ENCODE measurements around the gene TMOD2. TPM values are rescaled to one million over a fixed set of nuclear protein-coding genes. Genes with fewer than 3 reads are reported as not detected.

TMOD2 gene
- total RNA-seq, 1 experiment from 2014 or later, result 4.8 TPM

GRCh38 chr15:51818150-51818549 lies 66.8 kb downstream of the TMOD2 start:
- DNase-seq (ENCODE audit: low read depth), result peak; percentile 52

- DNase-seq (ENCODE audit: low read depth), result peak; percentile 13
Measured at GRCh38 chr15:51825698-51826097, 74.3 kb downstream of the TMOD2 start.

- DNase-seq (ENCODE audit: low read depth), result peak; percentile 17
Measured at GRCh38 chr15:51828621-51829375, 77.4 kb downstream of the TMOD2 start.

GRCh38 chr15:51829376-51830275 lies 78.2 kb downstream of the TMOD2 start, which contains the start of gene TMOD3:
TSS of gene TMOD3 (plus strand) at chr15:51829653. CDS start at chr15:51862885, 33,232 bp downstream.
- peak; percentile 86 for DNase-seq (ENCODE audit: low read depth)

GRCh38 chr15:51830276-51830806 lies 78.9 kb downstream of the TMOD2 start:
- peak; percentile 60 for DNase-seq (ENCODE audit: low read depth)

GRCh38 chr15:51833772-51834171 lies 82.4 kb downstream of the TMOD2 start:
- no peak for DNase-seq (ENCODE audit: low read depth)

GRCh38 chr15:51837792-51838251 lies 86.4 kb downstream of the TMOD2 start:
- DNase-seq (ENCODE audit: low read depth), result no peak

GRCh38 chr15:51838270-51838669 lies 86.9 kb downstream of the TMOD2 start:
- no peak for DNase-seq (ENCODE audit: low read depth)

GRCh38 chr15:51840692-51841091 lies 89.3 kb downstream of the TMOD2 start:
- DNase-seq (ENCODE audit: low read depth), result no peak

- DNase-seq (ENCODE audit: low read depth), result no peak
Measured at GRCh38 chr15:51841406-51842040, 90.1 kb downstream of the TMOD2 start.

GRCh38 chr15:51842265-51842664 lies 90.9 kb downstream of the TMOD2 start:
- no peak for DNase-seq (ENCODE audit: low read depth)

GRCh38 chr15:51842852-51843737 lies 91.7 kb downstream of the TMOD2 start:
- DNase-seq (ENCODE audit: low read depth), result peak; percentile 60

GRCh38 chr15:51844747-51845426 lies 93.5 kb downstream of the TMOD2 start:
- no peak for DNase-seq (ENCODE audit: low read depth)

- no peak for DNase-seq (ENCODE audit: low read depth)
Measured at GRCh38 chr15:51846066-51846462, 94.7 kb downstream of the TMOD2 start.

- peak; percentile 62 for DNase-seq (ENCODE audit: low read depth)
Measured at GRCh38 chr15:51846463-51847230, 95.2 kb downstream of the TMOD2 start.

GRCh38 chr15:51848811-51849210 lies 97.4 kb downstream of the TMOD2 start:
- DNase-seq (ENCODE audit: low read depth), result no peak

GRCh38 chr15:51849860-51850259 lies 98.5 kb downstream of the TMOD2 start:
- no peak for DNase-seq (ENCODE audit: low read depth)

GRCh38 chr15:51853998-51854397 lies 102.6 kb downstream of the TMOD2 start:
- no peak for DNase-seq (ENCODE audit: low read depth)

- DNase-seq (ENCODE audit: low read depth), result no peak
Measured at GRCh38 chr15:51855612-51856011, 104.2 kb downstream of the TMOD2 start.

Measured in RPMI7951 (cell line).